Mesenchymal stem cell (in vitro differentiated cells and primary cell): Measurements from ENCODE around the gene GBA2.

Experiments
- DNase-seq: peaks from one replicate; pipeline ENCODE4 v3.0.0-alpha.2; 2013
- H2AFZ ChIP-seq: one replicate; pipeline ENCODE4 v1.6.1; 2013; ENCODE audit warnings: low read depth, mild to moderate bottlenecking, control low read depth, inconsistent platforms, low read length, moderate library complexity
- H2AK5ac ChIP-seq: 2 replicates; pipeline ENCODE4 v1.6.1; 2013; ENCODE audit warnings: low read length, moderate library complexity, mild to moderate bottlenecking, inconsistent platforms; ENCODE audit not compliant: severe bottlenecking
- H2BK120ac ChIP-seq: one replicate; pipeline ENCODE4 v1.6.1; 2013; ENCODE audit warnings: low read depth, mild to moderate bottlenecking, inconsistent platforms, low read length, moderate library complexity
- H2BK12ac ChIP-seq, 2 experiments: one replicate each; pipeline ENCODE4 v1.6.1; 2013; ENCODE audit warnings: inconsistent platforms in 2 of 2, low read length in 2 of 2, mild to moderate bottlenecking in 2 of 2, moderate library complexity in 2 of 2, control low read depth in 1 of 2
- H2BK15ac ChIP-seq: one replicate; pipeline ENCODE4 v1.6.1; 2013; ENCODE audit warnings: mild to moderate bottlenecking, low read depth, inconsistent platforms; ENCODE audit not compliant: poor library complexity, severe bottlenecking
- H2BK5ac ChIP-seq: 2 replicates; pipeline ENCODE4 v1.6.1; 2013; ENCODE audit warnings: low read depth, mild to moderate bottlenecking, low read length, control low read depth, inconsistent platforms; ENCODE audit not compliant: poor library complexity, severe bottlenecking
- H3K14ac ChIP-seq, 2 experiments: one replicate each; pipeline ENCODE4 v1.6.1; 2013; ENCODE audit warnings: inconsistent platforms in 2 of 2, low read length in 2 of 2, control low read depth in 1 of 2, mild to moderate bottlenecking in 1 of 2, moderate library complexity in 1 of 2
- H3K18ac ChIP-seq, 2 experiments: one replicate each; pipeline ENCODE4 v1.6.1; 2013; ENCODE audit warnings: inconsistent platforms in 2 of 2, low read length in 2 of 2, control low read depth in 1 of 2, low read depth in 1 of 2, mild to moderate bottlenecking in 1 of 2
- H3K23ac ChIP-seq, 2 experiments: one replicate each; pipeline ENCODE4 v1.6.1; 2013; ENCODE audit warnings: inconsistent platforms in 2 of 2, low read length in 2 of 2, mild to moderate bottlenecking in 2 of 2, moderate library complexity in 2 of 2, control low read depth in 1 of 2
- H3K27ac ChIP-seq: 2 replicates; pipeline ENCODE4 v1.5.1; 2013; ENCODE audit warnings: mild to moderate bottlenecking, moderate library complexity, low read length, control low read depth, inconsistent platforms; ENCODE audit not compliant: poor library complexity, severe bottlenecking
- H3K27me3 ChIP-seq, 2 experiments: 2 replicates each; pipeline versions ENCODE4 v1.6.1 to v1.7.0; 2013; ENCODE audit warnings: low read length in 2 of 2, mild to moderate bottlenecking in 2 of 2, moderate library complexity in 2 of 2, control low read depth in 1 of 2, inconsistent platforms in 1 of 2; ENCODE audit not compliant: control insufficient read depth in 1 of 2, insufficient read depth in 1 of 2
- H3K36me3 ChIP-seq, 2 experiments: 2 replicates each; pipeline versions ENCODE4 v1.6.1 to v1.7.0; 2013; ENCODE audit warnings: low read length in 2 of 2, control low read depth in 1 of 2, inconsistent platforms in 1 of 2, low read depth in 1 of 2, mild to moderate bottlenecking in 1 of 2; ENCODE audit not compliant: insufficient read depth in 2 of 2, control insufficient read depth in 1 of 2
- H3K4ac ChIP-seq, 2 experiments: one replicate each; pipeline ENCODE4 v1.6.1; 2013; ENCODE audit warnings: inconsistent platforms in 2 of 2, low read length in 2 of 2, mild to moderate bottlenecking in 2 of 2, moderate library complexity in 2 of 2, control low read depth in 1 of 2, low read depth in 1 of 2
- H3K4me1 ChIP-seq: 2 replicates; pipeline ENCODE4 v1.6.1; 2013; ENCODE audit warnings: low read depth, low read length, control low read depth; ENCODE audit not compliant: control insufficient read depth, insufficient read depth
- H3K4me2 ChIP-seq: 2 replicates; pipeline ENCODE4 v1.6.1; 2013; ENCODE audit warnings: low read length, mild to moderate bottlenecking, inconsistent platforms; ENCODE audit not compliant: poor library complexity, severe bottlenecking
- H3K4me3 ChIP-seq, 2 experiments: 2 replicates each; pipeline versions ENCODE4 v1.5.1 to v1.7.0; 2013; ENCODE audit warnings: low read length in 2 of 2, mild to moderate bottlenecking in 2 of 2, control low read depth in 1 of 2, low read depth in 1 of 2; ENCODE audit not compliant: insufficient read depth in 1 of 2
- H3K79me1 ChIP-seq: replicated peaks from 2 replicates; pipeline ENCODE4 v1.6.1; 2013; ENCODE audit warnings: mild to moderate bottlenecking, control low read depth, low read length, inconsistent platforms; ENCODE audit not compliant: poor library complexity, severe bottlenecking
- H3K9ac ChIP-seq: 2 replicates; pipeline ENCODE4 v1.7.0; 2013; ENCODE audit warnings: mild to moderate bottlenecking, low read length, moderate library complexity
- H3K9me3 ChIP-seq: 2 replicates; pipeline ENCODE4 v1.7.0; 2013; ENCODE audit warnings: mild to moderate bottlenecking, low read length; ENCODE audit not compliant: control insufficient read depth
- H4K8ac ChIP-seq: one replicate; pipeline ENCODE4 v1.6.1; 2013; ENCODE audit warnings: inconsistent platforms, mild to moderate bottlenecking, low read length, moderate library complexity
- H4K91ac ChIP-seq: one replicate; pipeline ENCODE4 v1.6.1; 2013; ENCODE audit warnings: mild to moderate bottlenecking, low read length, inconsistent platforms
- WGBS: methylation state at CpG from one replicate; pipeline ENCODE4 v1.1.7; 2013; ENCODE audit warnings: mixed read lengths; 5-methylcytosine and 5-hydroxymethylcytosine counted together

The GBA2 gene

GRCh38 chr9:35727676-35728040, 21.4 kb downstream of the GBA2 start:
- peaks cover 25 to 44% of the 10 kb centered on the region in 2 experiments for H3K36me3 ChIP-seq
- H4K91ac ChIP-seq, result peak overlapping the region; percentile 52
- H2BK120ac ChIP-seq, result peak overlapping the region; percentile 13
- no peaks in the 10 kb centered on the region for H3K9me3 ChIP-seq
- H2AFZ ChIP-seq, result no peak overlapping the region
- peak overlapping the region in 1 of 2 experiments; percentile 67 for H3K23ac ChIP-seq
- peaks cover 12% of the 10 kb centered on the region for H3K79me1 ChIP-seq
- peak overlapping the region in 1 of 2 experiments; percentile 88 for H3K14ac ChIP-seq
- H2BK12ac ChIP-seq, result peak overlapping the region; percentile 9 to 91
- H3K4me2 ChIP-seq, result peak overlapping the region; percentile 37
- H3K18ac ChIP-seq, result peak overlapping the region; percentile 85 to 90
- WGBS, result 12% methylated on average over 5 of the region's 5 CpGs
- peak overlapping the region; percentile 68 to 90 for H3K4ac ChIP-seq
- peak overlapping the region; percentile 97 for H3K9ac ChIP-seq
- H2BK15ac ChIP-seq, result peak overlapping the region; percentile 31
- peak overlapping the region; percentile 87 for H2BK5ac ChIP-seq
- H4K8ac ChIP-seq, result peak overlapping the region; percentile 71
- H3K4me3 ChIP-seq, result peak overlapping the region in 1 of 2 experiments; percentile 91
- H2AK5ac ChIP-seq, result peak overlapping the region; percentile 95
- no peak for DNase-seq
- peaks cover 20% of the 10 kb centered on the region for H3K4me1 ChIP-seq
- H3K27ac ChIP-seq, result peak overlapping the region; percentile 93
- H3K27me3 ChIP-seq, result no peaks in the 10 kb centered on the region

- peaks cover 19% of the 10 kb centered on the region for H3K79me1 ChIP-seq
- no peak overlapping the region for H2BK15ac ChIP-seq
- DNase-seq, result peak; percentile 63
- H3K14ac ChIP-seq, result peak overlapping the region in 1 of 2 experiments; percentile 73
- H2BK12ac ChIP-seq, result peak overlapping the region; percentile 14 to 95
- 75% methylated on average over 3 of the region's 3 CpGs for WGBS
- H3K36me3 ChIP-seq, result peaks cover 31 to 51% of the 10 kb centered on the region in 2 experiments
- H2AFZ ChIP-seq, result no peak overlapping the region
- H3K4me3 ChIP-seq, result peak overlapping the region in 1 of 2 experiments; percentile 91
- peak overlapping the region; percentile 61 for H2BK120ac ChIP-seq
- peak overlapping the region; percentile 95 for H2AK5ac ChIP-seq
- H4K91ac ChIP-seq, result peak overlapping the region; percentile 79
- peaks cover 20% of the 10 kb centered on the region for H3K4me1 ChIP-seq
- peak overlapping the region; percentile 97 for H3K9ac ChIP-seq
- peak overlapping the region; percentile 93 for H3K27ac ChIP-seq
- no peaks in the 10 kb centered on the region for H3K9me3 ChIP-seq
- H3K23ac ChIP-seq, result peak overlapping the region in 1 of 2 experiments; percentile 75
- H3K4me2 ChIP-seq, result peak overlapping the region; percentile 31
- peak overlapping the region; percentile 52 to 80 for H3K18ac ChIP-seq
- peak overlapping the region; percentile 87 for H2BK5ac ChIP-seq
- H3K27me3 ChIP-seq, result no peaks in the 10 kb centered on the region
- peak overlapping the region; percentile 27 for H4K8ac ChIP-seq
- peak overlapping the region; percentile 24 to 90 for H3K4ac ChIP-seq
These were observed 22.1 kb downstream of the GBA2 start for GRCh38 chr9:35726931-35727330.

- 96% methylated on average over 10 of the region's 11 CpGs for WGBS
- no peak overlapping the region for H2BK15ac ChIP-seq
- no peaks in the 10 kb centered on the region for H3K27me3 ChIP-seq
- no peak overlapping the region for H2AFZ ChIP-seq
- DNase-seq, result no peak
- no peak overlapping the region for H3K27ac ChIP-seq
- no peak overlapping the region for H2BK12ac ChIP-seq
- no peaks in the 10 kb centered on the region for H3K9me3 ChIP-seq
- H3K4ac ChIP-seq, result no peak overlapping the region
- H3K18ac ChIP-seq, result no peak overlapping the region
- H3K4me1 ChIP-seq, result peaks cover 20% of the 10 kb centered on the region
- no peak overlapping the region for H3K14ac ChIP-seq
- no peak overlapping the region for H3K4me3 ChIP-seq
- H2BK120ac ChIP-seq, result no peak overlapping the region
- H3K4me2 ChIP-seq, result no peak overlapping the region
- no peak overlapping the region for H4K91ac ChIP-seq
- peaks cover 41 to 64% of the 10 kb centered on the region in 2 experiments for H3K36me3 ChIP-seq
- H3K9ac ChIP-seq, result no peak overlapping the region
- H2AK5ac ChIP-seq, result peak overlapping the region; percentile 80
- peaks cover 25% of the 10 kb centered on the region for H3K79me1 ChIP-seq
- no peak overlapping the region for H3K23ac ChIP-seq
- no peak overlapping the region for H2BK5ac ChIP-seq
- H4K8ac ChIP-seq, result no peak overlapping the region
These were observed 23.7 kb downstream of the GBA2 start for GRCh38 chr9:35725362-35725761.

DNA sequence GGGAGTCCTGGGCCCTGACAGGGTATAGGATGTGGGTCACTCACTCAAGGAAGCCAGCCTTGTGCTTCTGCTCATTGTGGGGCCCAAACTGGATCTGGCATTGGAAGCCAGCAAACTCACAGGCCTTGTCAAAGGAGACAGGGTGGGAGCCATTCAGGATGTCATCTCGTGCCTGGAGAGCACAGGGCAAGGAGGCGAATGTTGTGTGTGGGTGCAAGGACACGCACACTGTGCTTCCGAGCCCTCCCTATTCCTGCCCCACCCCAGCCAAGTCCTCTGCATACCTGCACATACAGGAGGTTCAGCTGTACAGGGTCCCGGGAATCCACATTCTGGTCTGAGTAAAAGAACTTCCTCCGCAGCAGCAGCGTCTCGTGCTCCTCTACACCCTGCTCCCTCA, 25.1 kb downstream of the GBA2 start:
- H3K18ac ChIP-seq, result no peak overlapping the region
- no peak overlapping the region for H3K4ac ChIP-seq
- 97% methylated on average over 8 of the region's 8 CpGs for WGBS

More for the DNA sequence above, 25.1 kb downstream of the GBA2 start:
- Histone ChIP-seq H3K27ac (no peak overlapping the region), H3K79me1 (peaks cover 39% of the 10 kb centered on the region), H2BK15ac (no peak overlapping the region), H4K8ac (peak overlapping the region; percentile 70), H2BK12ac (no peak overlapping the region), H3K36me3 (peaks cover 56 to 73% of the 10 kb centered on the region in 2 experiments), H3K4me3 (no peak overlapping the region), H3K14ac (no peak overlapping the region), H3K4me1 (peaks cover 14% of the 10 kb centered on the region), H4K91ac (no peak overlapping the region), H2BK120ac (no peak overlapping the region), H3K27me3 (no peaks in the 10 kb centered on the region), H2AFZ (no peak overlapping the region), H3K9ac (no peak overlapping the region), H3K9me3 (no peaks in the 10 kb centered on the region), H2AK5ac (no peak overlapping the region), H2BK5ac (no peak overlapping the region), H3K4me2 (no peak overlapping the region), H3K23ac (no peak overlapping the region)
- no peak for DNase-seq
